Endothelial cell of umbilical vein (primary cell): ENCODE measurements around the gene GLIPR1L1. TPM values are rescaled to one million over a fixed set of nuclear protein-coding genes. Genes with fewer than 3 reads are reported as not detected.
A peak's percentile ranks its signal among the peaks of the same experiment; 100 is the strongest.

Experiments
- BruUV-seq: library from RNA; stranded (reverse); fragments of 400-500 nt; replicated peaks from 2 replicates; lab custom pipeline; 2021; lab: Mats Ljungman, UMichigan
- CTCF ChIA-PET: fragments of 300-600, 350-600 bp; sonication (Branson Sonifier 250); formaldehyde crosslinking; loops from one replicate; lab custom pipeline; 2021; ENCODE audit warnings: antibody characterized with exemption, inconsistent platforms; lab: Charles Lee
- POLR2A ChIA-PET: fragments of 300-600, 350-600 bp; sonication (Branson Sonifier 250); formaldehyde crosslinking; loops from one replicate; lab custom pipeline; 2021; ENCODE audit warnings: antibody characterized with exemption, inconsistent platforms; lab: Charles Lee
- DNase-seq: peaks from one replicate; pipeline ENCODE4 v3.0.0-alpha.2; 2011; ENCODE audit warnings: low read depth, low spot score
- FAIRE-seq: peaks from 2 replicates; lab custom pipeline; 2011; peaks lifted over from hg19 to GRCh38; lab: Jason Lieb, UNC
- H2AFZ ChIP-seq: 2 replicates; pipeline ENCODE4 v1.6.0; 2012; ENCODE audit warnings: low read depth, low read length, control low read depth, inconsistent platforms
- H3K27ac ChIP-seq: 2 replicates; pipeline ENCODE4 v1.5.1; 2011; ENCODE audit warnings: low read depth, mild to moderate bottlenecking, control low read depth, low read length, moderate library complexity; ENCODE audit not compliant: insufficient read depth
- H3K27me3 ChIP-seq, 2 experiments: 2 replicates each; pipeline versions ENCODE4 v1.6.0 to v1.6.1; 2011; ENCODE audit warnings: low read length in 2 of 2, mixed read lengths in 1 of 2; ENCODE audit not compliant: control insufficient read depth in 2 of 2, insufficient read depth in 2 of 2
- H3K36me3 ChIP-seq, 2 experiments: 2 replicates in 1 of 2; 3 replicates in 1 of 2; pipeline ENCODE4 v1.5.1; 2011; ENCODE audit warnings: low read length in 2 of 2, mild to moderate bottlenecking in 1 of 2, moderate library complexity in 1 of 2; ENCODE audit not compliant: control insufficient read depth in 2 of 2, insufficient read depth in 2 of 2; ENCODE audit errors: extremely low read depth in 1 of 2
- H3K4me1 ChIP-seq: 3 replicates; pipeline ENCODE4 v1.5.1; 2011; ENCODE audit warnings: mild to moderate bottlenecking, low read length; ENCODE audit not compliant: control insufficient read depth, insufficient read depth; ENCODE audit errors: extremely low read depth
- H3K4me2 ChIP-seq: 2 replicates; pipeline ENCODE4 v1.6.1; 2011; ENCODE audit warnings: low read length, control low read depth, mixed read lengths; ENCODE audit not compliant: insufficient read depth
- H3K4me3 ChIP-seq, 3 experiments: fragments of 200-600 bp in 1 of 3; sonication (generic), shearing (Covaris generic) in 1 of 3; replicated peaks in 1 of 3; 2 replicates each; pipeline ENCODE4 v1.5.1; 2011 to 2016; ENCODE audit warnings: control low read depth in 3 of 3, low read length in 3 of 3, mild to moderate bottlenecking in 2 of 3, inconsistent platforms in 1 of 3, low read depth in 1 of 3, moderate library complexity in 1 of 3; ENCODE audit not compliant: insufficient read depth in 1 of 3
- H3K79me2 ChIP-seq: 2 replicates; pipeline ENCODE4 v1.6.0; 2012; ENCODE audit warnings: low read length, inconsistent platforms; ENCODE audit not compliant: control insufficient read depth, insufficient read depth
- H3K9ac ChIP-seq: replicated peaks from 2 replicates; pipeline ENCODE3; 2011; ENCODE audit warnings: low read length, control low read depth; ENCODE audit not compliant: insufficient read depth; ENCODE audit errors: extremely low read depth
- H3K9me1 ChIP-seq: replicated peaks from 3 replicates; pipeline ENCODE4 v1.6.0; 2011; ENCODE audit warnings: mild to moderate bottlenecking, low read length; ENCODE audit not compliant: control insufficient read depth, insufficient read depth; ENCODE audit errors: extremely low read depth
- H3K9me3 ChIP-seq: replicated peaks from 2 replicates; pipeline ENCODE4 v1.5.1; 2012; ENCODE audit warnings: low read length, inconsistent platforms; ENCODE audit not compliant: control insufficient read depth, insufficient read depth
- H4K20me1 ChIP-seq: replicated peaks from 2 replicates; pipeline ENCODE3; 2011; ENCODE audit warnings: mild to moderate bottlenecking, low read length; ENCODE audit not compliant: control insufficient read depth, insufficient read depth; ENCODE audit errors: extremely low read depth
- CTCF ChIP-seq, 2 donors: IDR thresholded peaks; 1 replicate in 1 of 2; 2 replicates in 1 of 2; pipeline ENCODE4 v1.5.1; 2011; ENCODE audit warnings: low read length in 2 of 2, mild to moderate bottlenecking in 2 of 2, moderate library complexity in 2 of 2, control low read depth in 1 of 2, inconsistent platforms in 1 of 2, low read depth in 1 of 2; ENCODE audit not compliant: insufficient read depth in 1 of 2; ENCODE audit errors: extremely low read depth in 1 of 2
- EZH2 ChIP-seq: IDR thresholded peaks from 2 replicates; pipeline ENCODE4 v1.6.1; 2012; ENCODE audit warnings: borderline replicate concordance, low read depth, mild to moderate bottlenecking, moderate library complexity, low read length, inconsistent platforms; ENCODE audit not compliant: severe bottlenecking
- FOS ChIP-seq: IDR thresholded peaks from 2 replicates; pipeline ENCODE4 v1.6.1; 2011; ENCODE audit warnings: mild to moderate bottlenecking, low read length, moderate library complexity, borderline replicate concordance; ENCODE audit not compliant: insufficient read depth
- GATA2 ChIP-seq: IDR thresholded peaks from 2 replicates; pipeline ENCODE4 v1.7.0; 2011; ENCODE audit warnings: low read depth, mild to moderate bottlenecking, moderate library complexity, mixed read lengths, low read length; ENCODE audit not compliant: insufficient read length, insufficient read depth
- JUN ChIP-seq: IDR thresholded peaks from 2 replicates; pipeline ENCODE4 v1.6.1; 2011; ENCODE audit warnings: borderline replicate concordance, low read depth; ENCODE audit not compliant: insufficient read length, insufficient read depth
- MAX ChIP-seq: IDR thresholded peaks from 2 replicates; pipeline ENCODE4 v1.6.1; 2011; ENCODE audit not compliant: insufficient read depth, insufficient read length
- MYC ChIP-seq: IDR thresholded peaks from one replicate; pipeline ENCODE4 v1.6.1; 2011; ENCODE audit warnings: mild to moderate bottlenecking, low read depth, low read length
- POLR2A ChIP-seq: IDR thresholded peaks from 2 replicates; pipeline ENCODE4 v1.6.1; 2012; ENCODE audit warnings: low read depth, mild to moderate bottlenecking, control low read depth, low read length
- POLR2AphosphoS5 ChIP-seq: IDR thresholded peaks from 2 replicates; pipeline ENCODE4 v1.6.1; 2012; ENCODE audit warnings: low read depth, mild to moderate bottlenecking, control low read depth, low read length, moderate library complexity; ENCODE audit not compliant: insufficient read depth
- dilution Hi-C: fragments of 300-500 bp; cut with MboI; formaldehyde crosslinking; loops from one replicate; pipeline ENCODE4 v1.15.0; 2019; ENCODE audit warnings: low sequenced_read_pairs; ENCODE audit not compliant: extremely low pct_ligation_motif_present
- intact Hi-C: fragments of 100-400 bp; cut with micrococcal nuclease; formaldehyde crosslinking; loops from one replicate; pipeline ENCODE4 v1.10.0; 2022
- polyA plus RNA-seq, 4 experiments: library from polyadenylated mRNA; depleted of rRNA in 3 of 4; stranded (reverse) in 3 of 4; unstranded in 1 of 4; fragments of >200 nt; gene quantifications; 2 replicates each; pipeline versions ENCODE4 v1.2.1 to v1.2.3, GENCODE V29; 2011 to 2012; ENCODE audit warnings: missing spikeins in 1 of 4
- total RNA-seq: library from RNA; stranded (reverse); gene quantifications from 2 replicates; pipeline ENCODE4 v1.2.3, GENCODE V29; 2021

Gene GLIPR1L1
- total and polyA plus RNA-seq, 2 donors (not counting 3 experiments of a cell fraction or from before 2014, with no cell fraction given) = not detected

GRCh38 chr12:75329918-75330826 lies 4.3 kb upstream of the GLIPR1L1 start, which contains the start of gene CAPS2:
TSS of gene CAPS2 (minus strand) at chr12:75330324. CDS start at chr12:75326498, 3,826 bp downstream.
- peak; percentile 50 for FAIRE-seq
- Histone ChIP-seq H3K9me3 (no peaks in the 10 kb centered on the region), H3K9ac (no peak within 1 kb of the TSS), H3K27me3 (peaks cover 2 to 5% of the 10 kb centered on the region in 2 experiments), H3K4me2 (peak within 1 kb of the TSS; percentile 68), H3K79me2 (no peaks in the 10 kb centered on the region), H2AFZ (peak within 1 kb of the TSS; percentile 65), H3K27ac (no peak within 1 kb of the TSS), H3K4me1 (peaks cover 10% of the 10 kb centered on the region), H3K9me1 (no peaks in the 10 kb centered on the region), H3K4me3 (peak within 1 kb of the TSS; percentile 1 to 85 (median 49)), H3K36me3 (no peaks in the 10 kb centered on the region), H4K20me1 (no peaks in the 10 kb centered on the region)
- DNase-seq = peak; percentile 89
- dilution Hi-C loops = no loop called here
- BruUV-seq = no TSS peak
- ChIA-PET CTCF (interaction anchor here (0.9 to 1.1 kb wide), 3 partner anchors 61 to 1126 kb away, joined by 3 to 4 read pairs (median 3); partner anchors contain the start of gene GLIPR1L2), POLR2A (no interaction called here)
- intact Hi-C loops = loop anchor here (2.0 to 5.0 kb wide), 4 partner anchors 61 to 1127 kb away; partner anchors contain the start of genes BBS10 and GLIPR1L2
- TF ChIP-seq CTCF (IDR thresholded peaks at IDR 0.05; ENCODE audit: extremely low read depth in 1 of 2, insufficient read depth in 1 of 2, low read depth in 1 of 2, low read length in 2 of 2) = no peak
- no peak for TF ChIP-seq MYC
- no peak for TF ChIP-seq JUN
- TF ChIP-seq POLR2A = no peak
- no peak for TF ChIP-seq GATA2
- no peak for TF ChIP-seq POLR2AphosphoS5
- no peak for TF ChIP-seq EZH2
- TF ChIP-seq MAX = no peak
- TF ChIP-seq FOS = no peak
